ENCODE results near the gene ILDR1.

DNA sequence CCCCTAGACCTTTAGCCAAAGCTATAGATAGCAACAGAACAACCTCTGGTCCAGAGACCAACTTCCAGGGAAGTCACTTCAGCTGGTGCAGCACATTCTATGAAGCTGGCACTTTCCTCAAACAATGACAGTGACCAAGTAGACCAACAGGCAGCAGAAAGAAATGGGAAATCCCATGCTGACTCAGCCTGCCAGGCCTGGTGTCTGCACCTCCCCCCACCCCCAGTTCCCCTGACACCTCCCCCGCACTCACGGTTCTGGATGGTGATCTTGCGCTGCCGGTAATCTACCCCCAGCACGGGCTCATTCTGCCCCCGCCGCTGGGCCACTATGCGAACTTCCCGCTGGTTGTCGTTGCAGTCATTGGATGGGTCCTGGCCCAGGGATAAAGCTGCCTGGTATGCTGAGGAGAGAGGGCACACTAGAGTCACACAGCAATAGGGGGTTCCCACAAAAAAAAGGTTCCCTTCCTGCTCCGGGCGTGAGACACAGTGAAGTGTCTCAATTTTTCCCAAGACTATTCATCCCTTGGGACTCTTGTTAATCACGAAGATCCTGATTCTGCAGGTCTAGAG, 17.0 kb downstream of the ILDR1 start:
- TF ChIP-seq, protein P1, sequence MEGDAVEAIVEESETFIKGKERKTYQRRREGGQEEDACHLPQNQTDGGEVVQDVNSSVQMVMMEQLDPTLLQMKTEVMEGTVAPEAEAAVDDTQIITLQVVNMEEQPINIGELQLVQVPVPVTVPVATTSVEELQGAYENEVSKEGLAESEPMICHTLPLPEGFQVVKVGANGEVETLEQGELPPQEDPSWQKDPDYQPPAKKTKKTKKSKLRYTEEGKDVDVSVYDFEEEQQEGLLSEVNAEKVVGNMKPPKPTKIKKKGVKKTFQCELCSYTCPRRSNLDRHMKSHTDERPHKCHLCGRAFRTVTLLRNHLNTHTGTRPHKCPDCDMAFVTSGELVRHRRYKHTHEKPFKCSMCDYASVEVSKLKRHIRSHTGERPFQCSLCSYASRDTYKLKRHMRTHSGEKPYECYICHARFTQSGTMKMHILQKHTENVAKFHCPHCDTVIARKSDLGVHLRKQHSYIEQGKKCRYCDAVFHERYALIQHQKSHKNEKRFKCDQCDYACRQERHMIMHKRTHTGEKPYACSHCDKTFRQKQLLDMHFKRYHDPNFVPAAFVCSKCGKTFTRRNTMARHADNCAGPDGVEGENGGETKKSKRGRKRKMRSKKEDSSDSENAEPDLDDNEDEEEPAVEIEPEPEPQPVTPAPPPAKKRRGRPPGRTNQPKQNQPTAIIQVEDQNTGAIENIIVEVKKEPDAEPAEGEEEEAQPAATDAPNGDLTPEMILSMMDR (IDR thresholded peaks at IDR 0.05; ENCODE audit: extremely low read depth in 1 of 2, insufficient read depth in 1 of 2, low read depth in 1 of 2, low read length in 2 of 2), result no peak
- TF ChIP-seq EZH2 (IDR thresholded peaks at IDR 0.05; ENCODE audit: borderline replicate concordance, low read depth, low read length, severe bottlenecking) (no peak), POLR2A (IDR thresholded peaks at IDR 0.05; ENCODE audit: low read depth, low read length) (no peak)
